ENCODE data around the gene SAGE1.
"Not testable (repeated sequence)": the region's sequence is repeated elsewhere in the genome, so short reads cannot be mapped to it uniquely, and the experiment has no call there.

The SAGE1 gene, protein sequence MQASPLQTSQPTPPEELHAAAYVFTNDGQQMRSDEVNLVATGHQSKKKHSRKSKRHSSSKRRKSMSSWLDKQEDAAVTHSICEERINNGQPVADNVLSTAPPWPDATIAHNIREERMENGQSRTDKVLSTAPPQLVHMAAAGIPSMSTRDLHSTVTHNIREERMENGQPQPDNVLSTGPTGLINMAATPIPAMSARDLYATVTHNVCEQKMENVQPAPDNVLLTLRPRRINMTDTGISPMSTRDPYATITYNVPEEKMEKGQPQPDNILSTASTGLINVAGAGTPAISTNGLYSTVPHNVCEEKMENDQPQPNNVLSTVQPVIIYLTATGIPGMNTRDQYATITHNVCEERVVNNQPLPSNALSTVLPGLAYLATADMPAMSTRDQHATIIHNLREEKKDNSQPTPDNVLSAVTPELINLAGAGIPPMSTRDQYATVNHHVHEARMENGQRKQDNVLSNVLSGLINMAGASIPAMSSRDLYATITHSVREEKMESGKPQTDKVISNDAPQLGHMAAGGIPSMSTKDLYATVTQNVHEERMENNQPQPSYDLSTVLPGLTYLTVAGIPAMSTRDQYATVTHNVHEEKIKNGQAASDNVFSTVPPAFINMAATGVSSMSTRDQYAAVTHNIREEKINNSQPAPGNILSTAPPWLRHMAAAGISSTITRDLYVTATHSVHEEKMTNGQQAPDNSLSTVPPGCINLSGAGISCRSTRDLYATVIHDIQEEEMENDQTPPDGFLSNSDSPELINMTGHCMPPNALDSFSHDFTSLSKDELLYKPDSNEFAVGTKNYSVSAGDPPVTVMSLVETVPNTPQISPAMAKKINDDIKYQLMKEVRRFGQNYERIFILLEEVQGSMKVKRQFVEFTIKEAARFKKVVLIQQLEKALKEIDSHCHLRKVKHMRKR

DNA sequence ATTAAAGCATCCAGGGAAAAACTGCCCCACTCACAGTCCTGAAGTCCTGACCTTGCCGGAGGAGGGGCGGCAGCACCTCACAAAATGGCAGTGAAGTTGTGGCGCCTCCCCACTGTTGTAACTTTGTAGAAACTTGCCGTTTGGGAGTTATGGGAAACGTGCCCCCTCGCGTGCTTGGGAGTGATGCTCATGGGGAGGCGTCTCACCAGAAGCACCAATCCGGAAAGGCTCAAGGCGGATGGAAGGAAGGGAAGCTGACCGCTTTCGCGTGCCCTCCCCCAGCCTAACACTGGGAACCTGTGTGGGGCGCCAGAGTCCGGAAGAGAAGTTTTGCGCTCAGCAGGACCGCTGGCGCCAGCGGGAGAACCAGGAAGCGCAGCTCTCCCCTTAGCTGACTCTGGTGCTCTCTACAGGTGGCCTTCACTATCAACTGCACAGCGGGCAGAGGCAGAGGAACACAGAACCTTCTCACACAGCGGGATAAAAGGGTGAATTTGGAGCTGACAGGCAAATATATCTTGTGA, at the start of gene SAGE1, which contains the start of gene CT45A10:
SAGE1 (plus strand) TSS at position 423 of the 524 bp plus-strand sequence. CDS start 2,527 bp downstream, outside the sequence.
CT45A10 (minus strand) TSS at position 151 of the 524 bp plus-strand sequence. CDS start 8,100 bp downstream, outside the sequence.
- no peak for DNase-seq (ENCODE audit: low spot score)
- TF ChIP-seq, protein P1, sequence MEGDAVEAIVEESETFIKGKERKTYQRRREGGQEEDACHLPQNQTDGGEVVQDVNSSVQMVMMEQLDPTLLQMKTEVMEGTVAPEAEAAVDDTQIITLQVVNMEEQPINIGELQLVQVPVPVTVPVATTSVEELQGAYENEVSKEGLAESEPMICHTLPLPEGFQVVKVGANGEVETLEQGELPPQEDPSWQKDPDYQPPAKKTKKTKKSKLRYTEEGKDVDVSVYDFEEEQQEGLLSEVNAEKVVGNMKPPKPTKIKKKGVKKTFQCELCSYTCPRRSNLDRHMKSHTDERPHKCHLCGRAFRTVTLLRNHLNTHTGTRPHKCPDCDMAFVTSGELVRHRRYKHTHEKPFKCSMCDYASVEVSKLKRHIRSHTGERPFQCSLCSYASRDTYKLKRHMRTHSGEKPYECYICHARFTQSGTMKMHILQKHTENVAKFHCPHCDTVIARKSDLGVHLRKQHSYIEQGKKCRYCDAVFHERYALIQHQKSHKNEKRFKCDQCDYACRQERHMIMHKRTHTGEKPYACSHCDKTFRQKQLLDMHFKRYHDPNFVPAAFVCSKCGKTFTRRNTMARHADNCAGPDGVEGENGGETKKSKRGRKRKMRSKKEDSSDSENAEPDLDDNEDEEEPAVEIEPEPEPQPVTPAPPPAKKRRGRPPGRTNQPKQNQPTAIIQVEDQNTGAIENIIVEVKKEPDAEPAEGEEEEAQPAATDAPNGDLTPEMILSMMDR (IDR thresholded peaks at IDR 0.05; ENCODE audit: extremely low read depth, missing control alignments), result no peak

DNA sequence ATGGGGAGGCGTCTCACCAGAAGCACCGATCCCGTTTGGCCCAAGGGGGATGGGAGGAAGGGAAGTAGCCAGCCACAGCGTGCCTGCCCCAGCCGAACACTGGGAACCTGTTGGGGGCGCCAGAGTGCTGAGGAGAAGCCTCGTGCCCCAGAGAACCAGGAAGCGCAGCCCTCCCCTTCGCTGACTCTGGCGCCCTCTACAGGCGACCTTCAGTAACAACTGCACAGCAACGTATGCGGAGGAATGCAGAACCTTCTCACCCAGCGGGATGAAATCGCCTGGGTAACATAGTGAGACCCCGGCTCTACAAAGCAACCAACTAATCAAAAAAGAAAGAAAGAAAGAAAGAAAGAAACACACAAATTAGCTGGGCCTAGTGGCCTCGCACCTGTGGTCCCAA, 39.1 kb upstream of the SAGE1 start, which contains the start of gene CT45A8:
CT45A8 (minus strand) TSS at position 101 of the 400 bp plus-strand sequence. CDS start 3,755 bp downstream, outside the sequence.
- not testable (repeated sequence) for DNase-seq (ENCODE audit: low spot score)

DNA sequence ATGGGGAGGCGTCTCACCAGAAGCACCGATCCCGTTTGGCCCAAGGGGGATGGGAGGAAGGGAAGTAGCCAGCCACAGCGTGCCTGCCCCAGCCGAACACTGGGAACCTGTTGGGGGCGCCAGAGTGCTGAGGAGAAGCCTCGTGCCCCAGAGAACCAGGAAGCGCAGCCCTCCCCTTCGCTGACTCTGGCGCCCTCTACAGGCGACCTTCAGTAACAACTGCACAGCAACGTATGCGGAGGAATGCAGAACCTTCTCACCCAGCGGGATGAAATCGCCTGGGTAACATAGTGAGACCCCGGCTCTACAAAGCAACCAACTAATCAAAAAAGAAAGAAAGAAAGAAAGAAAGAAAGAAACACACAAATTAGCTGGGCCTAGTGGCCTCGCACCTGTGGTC, 21.8 kb upstream of the SAGE1 start, which contains the start of gene CT45A9:
CT45A9 (minus strand) TSS at position 101 of the 400 bp plus-strand sequence. CDS start 3,751 bp downstream, outside the sequence.
- not testable (repeated sequence) for DNase-seq (ENCODE audit: low spot score)

DNA sequence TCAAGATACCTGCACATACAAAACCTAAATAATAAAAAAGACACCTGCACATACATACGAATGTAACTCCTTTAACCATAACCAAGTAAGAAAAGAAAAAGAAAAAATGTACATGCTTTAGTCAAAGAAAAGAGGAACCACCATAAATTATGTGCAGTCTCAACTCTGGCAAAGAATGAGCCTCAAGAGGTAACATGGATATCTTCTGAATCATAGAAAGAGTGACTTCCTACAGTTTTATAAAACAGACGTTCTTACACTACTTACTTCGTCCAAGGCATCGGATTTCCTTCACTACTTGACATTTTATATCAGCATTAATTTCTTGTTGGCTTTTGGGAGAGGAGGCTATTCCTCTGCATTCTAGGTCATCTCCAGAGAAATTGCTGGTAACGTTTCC, 10.8 kb upstream of the SAGE1 start:
- not testable (repeated sequence) for DNase-seq (ENCODE audit: low spot score)

DNA sequence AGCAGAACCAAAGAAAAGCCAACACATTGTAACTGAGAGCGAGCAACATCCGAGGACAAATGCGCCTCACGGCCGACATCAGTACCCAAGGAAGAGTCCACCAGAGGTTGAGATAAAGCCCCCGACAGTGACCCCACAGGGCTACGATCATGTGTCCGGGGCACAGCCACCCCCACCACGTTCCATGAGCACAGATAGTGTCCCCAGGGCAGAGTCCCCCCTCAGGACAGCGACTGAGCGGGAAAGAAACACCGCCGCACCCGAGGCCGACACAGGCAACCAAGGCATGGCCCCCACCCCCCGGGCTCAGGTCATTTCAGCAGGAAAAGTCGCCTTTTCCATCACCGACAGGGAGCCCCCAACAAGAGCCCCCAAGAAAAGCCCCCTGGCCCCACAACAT, 5.3 kb upstream of the SAGE1 start:
- DNase-seq (ENCODE audit: low spot score), result not testable (repeated sequence)

DNA sequence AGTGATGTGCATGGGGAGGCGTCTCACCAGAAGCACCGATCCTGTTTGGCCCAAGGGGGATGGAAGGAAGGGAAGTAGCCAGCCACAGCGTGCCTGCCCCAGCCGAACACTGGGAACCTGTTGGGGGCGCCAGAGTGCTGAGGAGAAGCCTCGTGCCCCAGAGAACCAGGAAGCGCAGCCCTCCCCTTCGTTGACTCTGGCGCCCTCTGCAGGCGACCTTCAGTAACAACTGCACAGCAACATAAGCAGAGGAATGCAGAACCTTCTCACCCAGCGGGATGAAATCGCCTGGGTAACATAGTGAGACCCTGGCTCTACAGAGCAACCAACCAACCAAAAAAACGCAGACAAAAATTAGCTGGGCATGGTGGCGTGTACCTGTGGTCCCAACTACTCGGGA, 4.5 kb upstream of the SAGE1 start:
- not testable (repeated sequence) for DNase-seq (ENCODE audit: low spot score)
- TF ChIP-seq, protein P1 (IDR thresholded peaks at IDR 0.05; ENCODE audit: extremely low read depth, missing control alignments), result peak; percentile 20

DNA sequence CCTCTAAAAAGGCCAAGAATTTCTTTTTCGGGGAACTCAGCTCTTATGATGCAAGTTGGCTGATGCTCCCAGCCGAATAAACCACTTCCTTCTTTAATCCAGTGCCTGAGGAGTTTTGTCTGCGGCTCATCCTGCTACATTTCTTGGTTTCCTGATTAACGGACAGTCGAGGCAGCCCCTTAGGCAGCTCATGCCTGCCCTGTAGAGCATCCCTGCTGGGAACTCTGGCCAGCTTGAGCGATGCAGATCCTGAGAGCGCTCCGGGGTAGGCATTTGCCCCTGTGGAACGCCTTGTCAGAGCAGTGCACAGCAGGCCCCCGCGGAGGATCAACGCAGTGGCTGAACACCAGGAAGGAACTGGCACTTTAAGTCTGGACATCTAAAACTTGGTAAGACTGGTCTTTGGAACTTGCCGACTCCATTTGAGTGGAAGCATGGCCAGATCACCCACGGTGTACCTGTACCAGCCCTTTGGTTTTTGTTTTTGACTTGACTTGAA, 3.4 kb upstream of the SAGE1 start:
- TF ChIP-seq, protein P1 (IDR thresholded peaks at IDR 0.05; ENCODE audit: extremely low read depth, missing control alignments), result no peak
- DNase-seq (ENCODE audit: low spot score), result no peak

DNA sequence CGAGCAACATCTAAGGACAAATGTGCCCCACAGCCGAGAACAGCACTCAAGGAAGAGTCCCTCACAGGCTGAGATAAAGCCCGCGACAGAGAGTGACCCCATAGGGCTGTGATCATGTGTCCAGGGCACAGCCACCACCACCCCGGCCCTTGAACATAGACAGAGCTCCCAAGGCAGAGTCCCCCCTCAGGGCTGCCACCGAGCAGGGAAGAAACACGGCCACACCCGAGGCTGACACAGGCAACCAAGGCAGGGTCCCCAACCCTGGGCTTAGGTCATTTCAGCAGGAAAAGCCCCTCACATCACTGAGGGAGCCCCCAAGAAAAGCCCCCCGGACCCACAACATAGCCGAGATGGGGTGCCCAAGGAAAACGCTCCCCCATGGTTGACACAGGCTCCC, 735 bp upstream of the SAGE1 start:
- TF ChIP-seq, protein P1 (IDR thresholded peaks at IDR 0.05; ENCODE audit: extremely low read depth, missing control alignments), result no peak
- DNase-seq (ENCODE audit: low spot score), result no peak

DNA sequence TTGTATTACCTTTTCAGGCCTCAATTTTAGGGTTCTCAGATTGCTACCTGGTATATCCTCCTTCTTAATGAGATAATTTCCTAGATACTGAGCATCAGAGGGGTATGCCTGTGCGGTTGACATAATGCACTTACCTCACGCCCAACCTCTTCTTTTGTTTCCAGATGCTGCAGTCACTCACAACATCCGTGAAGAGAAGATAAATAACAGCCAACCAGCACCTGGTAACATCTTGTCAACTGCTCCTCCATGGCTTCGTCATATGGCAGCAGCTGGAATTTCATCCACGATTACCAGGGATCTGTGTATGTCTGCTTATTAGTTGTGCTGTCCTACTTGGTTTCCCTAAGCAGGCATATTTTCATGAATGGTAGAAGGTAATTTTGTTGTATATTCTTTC, 16.7 kb downstream of the SAGE1 start:
- DNase-seq (ENCODE audit: low spot score), result no peak

More for the DNA sequence above, 16.7 kb downstream of the SAGE1 start:
- TF ChIP-seq, protein P1 (IDR thresholded peaks at IDR 0.05; ENCODE audit: extremely low read depth, missing control alignments), result no peak

Measured in GM20000 (cell line).